IMR-90 (cell line): ENCODE measurements around the gene KIF16B.

Experiments used
- CEBPB ChIP-seq: IDR thresholded peaks from 2 replicates; pipeline ENCODE4 v1.6.1; 2012; ENCODE audit warnings: low read depth, low read length, improper control_type of control experiment
- CHD1 ChIP-seq: IDR thresholded peaks from 2 replicates; pipeline ENCODE4 v1.6.1; 2012; ENCODE audit warnings: low read depth, low read length, improper control_type of control experiment
- CTCF ChIP-seq: conservative IDR thresholded peaks from 2 replicates; pipeline ENCODE4 v1.5.1; 2012; ENCODE audit warnings: mild to moderate bottlenecking, low read depth, low read length, improper control_type of control experiment
- ELK1 ChIP-seq: fragments of 150-350 bp; IDR thresholded peaks from 2 replicates; pipeline ENCODE4 v1.6.1; 2016; ENCODE audit warnings: low read depth, mild to moderate bottlenecking, low read length, moderate library complexity, borderline replicate concordance
- NFE2L2 ChIP-seq: fragments of 150-350 bp; IDR thresholded peaks from 2 replicates; pipeline ENCODE4 v1.6.1; 2016; ENCODE audit warnings: low read depth, mild to moderate bottlenecking, low read length
- POLR2A ChIP-seq: IDR thresholded peaks from 2 replicates; pipeline ENCODE4 v1.6.1; 2012; ENCODE audit warnings: mild to moderate bottlenecking, low read depth, low read length
- RAD21 ChIP-seq: IDR thresholded peaks from 2 replicates; pipeline ENCODE4 v1.6.1; 2012; ENCODE audit warnings: low read length, improper control_type of control experiment
- RCOR1 ChIP-seq: IDR thresholded peaks from 2 replicates; pipeline ENCODE4 v1.6.1; 2012; ENCODE audit warnings: mild to moderate bottlenecking, low read length, improper control_type of control experiment; ENCODE audit not compliant: insufficient replicate concordance
- SMC3 ChIP-seq: fragments of 150-350 bp; IDR thresholded peaks from 2 replicates; pipeline ENCODE4 v1.6.1; 2016; ENCODE audit warnings: low read depth, mild to moderate bottlenecking, antibody characterized with exemption, low read length, moderate library complexity
- TF ChIP-seq, protein P1 (sequence below): fragments of 150-350 bp; IDR thresholded peaks from 2 replicates; pipeline ENCODE4 v1.6.1; 2017; ENCODE audit warnings: mild to moderate bottlenecking, antibody characterized with exemption, low read length, low read depth

- TF ChIP-seq CEBPB: no peak
- no peak for TF ChIP-seq RAD21
- TF ChIP-seq NFE2L2: no peak
- TF ChIP-seq POLR2A: no peak
- TF ChIP-seq, protein P1, sequence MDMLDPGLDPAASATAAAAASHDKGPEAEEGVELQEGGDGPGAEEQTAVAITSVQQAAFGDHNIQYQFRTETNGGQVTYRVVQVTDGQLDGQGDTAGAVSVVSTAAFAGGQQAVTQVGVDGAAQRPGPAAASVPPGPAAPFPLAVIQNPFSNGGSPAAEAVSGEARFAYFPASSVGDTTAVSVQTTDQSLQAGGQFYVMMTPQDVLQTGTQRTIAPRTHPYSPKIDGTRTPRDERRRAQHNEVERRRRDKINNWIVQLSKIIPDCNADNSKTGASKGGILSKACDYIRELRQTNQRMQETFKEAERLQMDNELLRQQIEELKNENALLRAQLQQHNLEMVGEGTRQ: no peak
- no peak for TF ChIP-seq CTCF
- no peak for TF ChIP-seq CHD1
- TF ChIP-seq RCOR1: no peak
- no peak for TF ChIP-seq SMC3
- TF ChIP-seq ELK1: no peak
Observed at GRCh38 chr20:16314320-16314719, 258.9 kb downstream of the KIF16B start.
